Stimulated activated CD8-positive, alpha-beta memory T cell treated with anti-CD3 and anti-CD28 coated beads, Interleukin-7, amount 100 ng/mL, for 4 hours (primary cell): ENCODE data around the gene OR4X2.
"Not testable (repeated sequence)": the region's sequence is repeated elsewhere in the genome, so short reads cannot be mapped to it uniquely, and the experiment has no call there.

ENCODE experiments used
- DNase-seq, 2 donors: peaks; one replicate each; pipeline ENCODE4 v3.0.0-alpha.2; 2020; ENCODE audit warnings: low read depth in 2 of 2

Gene OR4X2, protein sequence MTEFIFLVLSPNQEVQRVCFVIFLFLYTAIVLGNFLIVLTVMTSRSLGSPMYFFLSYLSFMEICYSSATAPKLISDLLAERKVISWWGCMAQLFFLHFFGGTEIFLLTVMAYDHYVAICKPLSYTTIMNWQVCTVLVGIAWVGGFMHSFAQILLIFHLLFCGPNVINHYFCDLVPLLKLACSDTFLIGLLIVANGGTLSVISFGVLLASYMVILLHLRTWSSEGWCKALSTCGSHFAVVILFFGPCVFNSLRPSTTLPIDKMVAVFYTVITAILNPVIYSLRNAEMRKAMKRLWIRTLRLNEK

DNA sequence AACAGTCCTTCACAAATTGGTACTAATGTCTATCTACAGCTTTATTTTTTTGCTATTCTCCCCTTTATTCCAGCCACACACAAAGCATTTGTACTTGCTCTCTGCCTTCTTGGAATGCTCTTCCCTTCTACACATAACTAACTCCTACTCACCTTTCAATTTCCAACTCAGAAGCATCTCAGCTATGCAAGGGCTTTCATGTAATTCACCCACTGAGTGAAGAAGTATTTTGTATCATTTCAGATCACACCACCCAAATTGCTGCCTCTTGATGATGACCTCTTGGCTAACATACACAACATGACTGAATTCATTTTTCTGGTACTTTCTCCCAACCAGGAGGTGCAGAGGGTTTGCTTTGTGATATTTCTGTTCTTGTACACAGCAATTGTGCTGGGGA lies at the start of gene OR4X2:
OR4X2 (plus strand) TSS at position 301 of the 400 bp plus-strand sequence; CDS start at position 301, 0 bp downstream.
- no peak for DNase-seq

DNA sequence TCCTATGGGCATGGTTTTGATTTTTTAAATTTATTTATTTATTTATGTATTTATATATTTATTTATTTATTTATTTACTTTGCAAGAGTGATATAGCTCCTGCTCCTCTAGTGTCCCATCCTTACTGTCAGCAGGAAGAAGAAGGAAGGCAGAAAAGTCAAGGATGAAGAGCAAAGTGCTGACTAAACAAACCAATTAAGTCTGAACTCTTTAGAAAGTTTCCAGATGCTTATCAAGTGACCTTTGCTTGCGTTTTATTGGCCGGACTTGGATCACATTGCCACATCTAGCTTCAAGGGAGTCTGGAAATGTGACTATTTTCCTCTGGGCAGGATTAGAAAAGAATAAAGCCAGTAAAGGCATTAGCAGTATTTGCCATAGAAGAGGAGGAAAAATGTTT lies 37.0 kb upstream of the OR4X2 start:
- DNase-seq: no peak

DNA sequence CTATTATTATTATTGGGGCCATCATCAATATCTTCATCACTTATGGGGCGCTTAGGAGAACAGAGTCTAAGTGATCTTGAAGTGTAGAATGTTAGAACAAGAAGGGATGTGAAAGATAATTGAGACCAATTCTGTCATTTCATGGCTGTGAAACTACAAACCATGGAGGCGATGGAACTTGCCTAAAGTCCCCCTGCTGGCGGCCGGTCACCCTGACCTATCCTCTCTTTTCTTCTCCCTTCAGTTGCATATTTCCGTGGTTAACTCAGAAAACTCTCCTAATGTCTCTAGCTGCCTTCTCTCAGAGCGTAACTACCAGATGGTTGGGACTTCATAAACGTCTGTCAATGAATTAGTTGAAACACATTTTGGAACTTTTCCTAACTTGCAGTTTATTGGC lies 34.9 kb upstream of the OR4X2 start:
- no peak for DNase-seq

DNA sequence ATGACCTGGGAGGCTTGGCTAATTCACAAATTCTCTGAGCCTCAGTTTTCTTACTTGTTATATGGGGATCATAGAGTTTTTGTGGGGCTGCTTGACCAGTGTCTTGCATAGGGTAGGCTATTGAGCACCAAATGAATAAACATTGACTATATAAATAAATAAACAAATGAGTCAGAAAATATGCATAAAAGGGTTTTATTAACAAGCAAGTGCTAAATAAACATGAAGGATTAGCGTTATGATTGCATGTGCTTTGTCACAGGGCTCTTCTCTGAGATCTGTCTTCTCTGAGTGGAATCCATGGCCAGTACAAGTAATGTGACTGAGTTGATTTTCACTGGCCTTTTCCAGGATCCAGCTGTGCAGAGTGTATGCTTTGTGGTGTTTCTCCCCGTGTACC lies 28.4 kb upstream of the OR4X2 start, which contains the start of gene OR4B1:
OR4B1 (plus strand) TSS at position 301 of the 400 bp plus-strand sequence; CDS start at position 301, 0 bp downstream.
- DNase-seq: no peak

DNA sequence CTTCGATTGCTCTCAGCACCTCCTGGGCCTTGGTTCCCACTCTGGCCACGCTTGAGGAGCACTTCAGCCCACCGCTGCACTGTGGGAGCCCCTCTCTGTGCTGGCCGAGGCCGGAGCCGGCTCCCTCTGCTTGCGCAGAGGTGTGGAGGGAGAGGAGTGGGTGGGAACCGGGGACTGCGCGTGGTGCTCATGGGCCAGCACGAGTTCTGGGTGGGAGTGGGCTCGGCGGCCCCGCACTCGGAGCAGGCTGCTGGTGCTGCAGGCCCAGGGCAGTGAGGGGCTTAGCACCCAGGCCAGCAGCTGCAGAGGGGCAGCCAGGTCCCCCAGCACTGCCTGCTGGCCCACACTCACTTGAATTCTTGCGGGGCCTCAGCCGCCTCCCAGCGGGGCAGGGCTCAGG lies 16.1 kb upstream of the OR4X2 start:
- no peak for DNase-seq

DNA sequence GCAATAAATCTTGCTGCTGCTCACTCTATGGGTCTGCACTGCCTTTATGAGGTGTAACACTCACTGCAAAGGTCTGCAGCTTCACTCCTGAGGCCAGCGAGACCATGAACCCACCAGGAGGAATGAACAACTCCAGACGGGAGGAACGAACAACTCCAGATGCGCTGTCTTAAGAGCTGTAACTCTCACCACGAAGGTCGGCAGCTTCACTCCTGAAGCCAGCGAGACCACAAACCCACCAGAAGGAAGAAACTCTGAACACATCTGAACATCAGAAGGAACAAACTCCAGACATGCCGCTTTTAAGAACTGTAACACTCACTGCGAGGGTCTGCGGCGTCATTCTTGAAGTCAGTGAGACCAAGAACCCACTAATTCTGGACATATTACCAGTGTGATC lies 14.8 kb upstream of the OR4X2 start:
- DNase-seq: not testable (repeated sequence)

DNA sequence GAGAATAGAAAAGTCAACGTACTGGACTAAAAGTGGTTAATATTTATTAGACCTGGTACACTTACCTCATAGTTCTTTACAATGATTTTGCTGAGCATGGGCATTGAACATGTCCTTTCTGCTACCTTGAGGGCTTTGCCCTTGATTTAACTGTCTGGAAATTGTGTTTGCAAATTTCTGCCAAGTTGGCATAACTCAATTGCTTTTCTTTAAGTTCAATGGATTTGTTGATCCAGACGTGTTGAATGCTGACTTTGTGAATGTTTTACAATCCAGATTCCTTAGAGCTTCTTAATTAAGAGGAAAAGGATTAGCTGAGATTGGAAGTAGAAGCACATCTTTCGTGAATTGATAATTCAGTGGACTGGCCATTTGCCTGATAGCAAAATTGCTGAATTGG lies 7.2 kb upstream of the OR4X2 start:
- no peak for DNase-seq

DNA sequence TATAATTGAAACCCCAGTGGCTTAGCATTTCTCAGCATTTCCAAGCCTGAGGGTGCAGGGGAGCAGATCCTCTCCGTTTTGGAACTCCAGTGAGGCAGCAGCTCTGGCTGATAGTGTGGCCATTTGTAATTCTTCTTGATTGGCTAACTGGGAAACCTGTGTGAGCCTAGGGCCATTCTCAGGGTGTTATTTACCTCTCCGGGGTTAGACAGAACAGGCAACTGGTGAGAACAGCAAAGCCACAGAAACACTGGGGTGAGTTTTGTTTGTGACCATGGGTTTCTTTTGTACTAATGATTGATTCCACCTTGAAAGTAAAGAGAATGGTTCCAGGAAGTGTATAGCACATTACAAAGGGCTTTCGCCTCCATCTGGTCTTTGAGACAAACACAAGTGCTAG lies 2.4 kb upstream of the OR4X2 start:
- DNase-seq: no peak

DNA sequence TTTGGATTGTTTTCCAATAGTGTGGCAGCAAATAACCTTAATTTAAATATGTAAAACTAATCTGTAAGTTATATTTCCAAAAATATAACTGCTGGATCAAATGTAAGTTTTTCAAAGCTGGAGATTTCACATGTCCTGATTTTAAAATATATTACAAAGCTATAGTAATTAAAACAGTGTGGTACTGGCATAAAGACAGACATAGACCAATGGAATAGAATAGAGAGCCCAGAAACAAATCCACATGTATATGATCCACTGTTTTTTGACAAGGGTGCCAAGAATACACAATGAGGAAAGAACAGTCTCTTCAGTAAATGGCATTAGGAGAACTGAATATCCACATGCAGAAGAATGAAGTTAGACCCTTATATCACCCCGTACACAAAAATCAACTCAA lies 4.0 kb downstream of the OR4X2 start:
- DNase-seq: no peak

DNA sequence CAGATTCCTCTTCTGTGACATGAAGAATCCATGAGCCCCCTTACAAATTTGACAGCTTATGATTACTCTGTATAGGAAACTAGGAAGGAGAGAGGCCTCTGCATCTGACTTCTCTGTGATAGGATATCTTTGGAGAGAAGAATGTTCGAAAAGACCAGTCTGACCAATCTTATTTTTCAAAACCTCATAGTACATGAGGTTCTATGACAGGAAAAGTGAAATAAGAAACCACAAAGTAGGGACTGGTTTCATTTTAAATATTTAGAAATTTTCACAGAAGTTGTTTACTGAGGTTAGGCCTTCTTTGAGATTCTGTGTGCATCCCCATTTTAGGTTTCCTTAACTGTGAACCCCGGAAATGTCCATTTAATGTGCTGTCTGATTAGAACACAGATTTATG lies 16.7 kb downstream of the OR4X2 start:
- DNase-seq: no peak

DNA sequence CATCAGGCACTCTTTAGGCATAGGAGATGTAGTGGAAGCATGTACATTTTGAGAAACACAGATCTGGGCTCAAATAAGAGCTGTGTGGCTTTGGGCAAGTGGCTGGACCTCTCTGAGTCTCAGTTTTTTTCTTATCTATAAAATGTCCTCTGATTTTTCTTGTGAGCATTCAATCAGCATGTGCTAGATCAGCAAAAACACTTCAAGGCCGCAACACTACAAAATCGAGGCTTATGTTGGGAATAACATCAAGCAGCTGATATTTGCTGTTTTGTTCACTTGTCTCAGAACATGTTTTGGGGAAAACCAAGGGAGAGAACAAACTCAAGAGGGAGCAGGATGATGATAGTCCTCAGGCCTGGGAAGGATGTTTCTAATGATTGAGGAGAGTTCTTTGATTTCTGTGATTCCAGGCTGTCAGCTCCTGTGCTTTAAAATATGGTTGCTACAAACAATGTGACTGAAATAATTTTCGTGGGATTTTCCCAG lies 18.6 kb downstream of the OR4X2 start, which contains the start of gene OR4X1:
OR4X1 (plus strand) TSS at position 439 of the 489 bp plus-strand sequence; CDS start at position 439, 0 bp downstream.
- DNase-seq: no peak

DNA sequence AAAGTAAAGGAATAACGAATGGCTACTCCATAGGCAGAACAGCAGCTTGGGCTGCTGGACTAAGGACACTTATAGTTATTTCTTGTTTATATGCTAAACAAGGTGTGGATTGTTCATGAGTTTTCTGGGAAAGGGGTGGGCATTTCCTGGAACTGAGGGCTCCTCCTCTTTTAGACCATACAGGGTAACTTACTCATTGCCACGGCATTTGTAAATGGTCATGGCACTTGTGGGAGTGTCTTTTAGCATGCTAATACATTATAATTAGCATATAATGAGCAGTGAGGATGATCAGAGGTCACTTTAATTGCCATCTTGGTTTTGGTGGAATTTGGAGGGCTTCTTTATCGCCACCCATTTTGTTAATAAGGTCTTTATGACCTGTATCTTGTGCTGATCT lies 25.7 kb downstream of the OR4X2 start:
- no peak for DNase-seq

DNA sequence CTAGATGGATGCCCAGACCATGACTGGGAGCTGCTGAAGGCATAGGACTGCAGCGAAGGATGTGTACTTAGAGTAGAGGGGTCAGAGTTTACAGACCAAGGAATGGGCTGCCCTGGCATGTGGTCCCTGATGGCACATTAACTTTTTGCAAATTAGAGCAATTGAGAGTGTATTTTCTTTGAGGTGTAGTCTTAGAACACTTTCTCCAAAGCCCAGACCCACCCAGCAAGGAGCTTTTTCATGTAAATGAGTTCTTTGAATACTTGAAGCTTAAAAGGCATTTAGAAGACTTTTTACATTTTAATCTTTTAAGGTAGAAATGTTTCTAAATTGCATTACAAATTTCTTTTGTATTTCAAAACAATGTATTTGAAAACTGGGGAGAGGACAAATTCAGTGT lies 27.7 kb downstream of the OR4X2 start:
- no peak for DNase-seq
